A549 (cell line): ENCODE results near the gene LRRC63. TPM values are rescaled to one million over a fixed set of nuclear protein-coding genes. Genes with fewer than 3 reads are reported as not detected.

ENCODE experiments used
- ATAC-seq, 2 experiments: fragments of 200-7000 bp in 1 of 2; fragments of >200 bp in 1 of 2; cut with Nextera tagmentation in 1 of 2; cut with Tn5 transposase in 1 of 2; 3 replicates each; pipeline versions ENCODE4 v1.8.0 to v1.9.1; 2018 to 2020; ENCODE audit warnings: mild to moderate bottlenecking in 1 of 2, moderate library complexity in 1 of 2
- CTCF ChIA-PET: fragments of 300-600 bp; sonication (Branson Sonifier 250); formaldehyde crosslinking; extraction: SDS; loops from one replicate; lab custom pipeline; 2021; ENCODE audit warnings: antibody characterized with exemption, inconsistent platforms; lab: Yijun Ruan, JAX
- POLR2A ChIA-PET: fragments of 350-600 bp; formaldehyde crosslinking; extraction: SDS; loops from one replicate; lab custom pipeline; 2021; ENCODE audit warnings: antibody characterized with exemption, inconsistent platforms; lab: Yijun Ruan, JAX
- DNase-seq, 2 experiments: peaks; one replicate each; pipeline versions ENCODE4 v3.0.0 to v3.0.0-alpha.2; 2011 to 2016; ENCODE audit warnings: low read depth in 1 of 2, low spot score in 1 of 2
- FAIRE-seq: peaks from 2 replicates; lab custom pipeline; 2011; peaks lifted over from hg19 to GRCh38; lab: Jason Lieb, UNC
- H3K27ac ChIP-seq, 2 experiments: fragments of >200 bp; sonication (Bioruptor Twin); formaldehyde crosslinking; 3 replicates each; pipeline ENCODE4 v1.5.1; 2016 to 2017
- H3K4me1 ChIP-seq: fragments of >200 bp; sonication (Bioruptor Twin); formaldehyde crosslinking; 3 replicates; pipeline ENCODE4 v1.6.1; 2016
- H3K4me2 ChIP-seq: fragments of >200 bp; sonication (Bioruptor Twin); formaldehyde crosslinking; 3 replicates; pipeline ENCODE4 v1.6.1; 2016
- H3K4me3 ChIP-seq: fragments of >200 bp; sonication (Bioruptor Twin); formaldehyde crosslinking; 3 replicates; pipeline ENCODE4 v1.5.1; 2016
- H3K9me3 ChIP-seq: fragments of >200 bp; sonication (Bioruptor Twin); formaldehyde crosslinking; 3 replicates; pipeline ENCODE4 v1.6.1; 2016
- ATOH8 ChIP-seq: fragments of 250-450 bp; sonication (Bioruptor Pico); IDR thresholded peaks from 2 replicates; pipeline ENCODE4 v1.5.0; 2020; ENCODE audit warnings: low read depth, mild to moderate bottlenecking, moderate library complexity
- CBX8 ChIP-seq: fragments of 200-600 bp; sonication (generic); IDR thresholded peaks from 2 replicates; pipeline ENCODE4 v1.6.1; 2016
- CEBPB ChIP-seq, 2 experiments: fragments of >200 bp in 1 of 2; sonication (Bioruptor Twin) in 1 of 2; formaldehyde crosslinking in 1 of 2; IDR thresholded peaks; 2 replicates each; pipeline ENCODE4 v1.6.1; 2012 to 2016
- CHD2 ChIP-seq: fragments of 150-350 bp; IDR thresholded peaks from 2 replicates; pipeline ENCODE4 v1.6.1; 2014; ENCODE audit warnings: low read length; ENCODE audit not compliant: partially characterized antibody
- CHD4 ChIP-seq: fragments of 200-600 bp; sonication (generic); IDR thresholded peaks from 2 replicates; pipeline ENCODE4 v1.6.1; 2016; ENCODE audit warnings: antibody characterized with exemption, mild to moderate bottlenecking, borderline replicate concordance
- CTCF ChIP-seq: fragments of >200 bp; sonication (Bioruptor Twin); formaldehyde crosslinking; IDR thresholded peaks from 3 replicates; pipeline ENCODE4 v1.5.1; 2016
- EHF ChIP-seq: fragments of 250-450 bp; sonication (Bioruptor Pico); IDR thresholded peaks from 2 replicates; pipeline ENCODE4 v1.5.0; 2020; ENCODE audit warnings: mild to moderate bottlenecking
- EHMT2 ChIP-seq: fragments of 200-600 bp; sonication (generic); IDR thresholded peaks from 2 replicates; pipeline ENCODE4 v1.6.1; 2016; ENCODE audit warnings: antibody characterized with exemption, low read depth, mild to moderate bottlenecking, moderate library complexity
- FOSB ChIP-seq: fragments of 250-450 bp; sonication (Bioruptor Pico); IDR thresholded peaks from 2 replicates; pipeline ENCODE4 v1.5.0; 2020; ENCODE audit warnings: mild to moderate bottlenecking, moderate library complexity
- HDAC2 ChIP-seq: fragments of 200-600 bp; sonication (generic); IDR thresholded peaks from 2 replicates; pipeline ENCODE4 v1.6.1; 2016
- HEYL ChIP-seq: fragments of 250-450 bp; sonication (Bioruptor Pico); IDR thresholded peaks from 2 replicates; pipeline ENCODE4 v1.8.0; 2021; ENCODE audit warnings: mild to moderate bottlenecking, moderate library complexity
- HMGXB4 ChIP-seq: fragments of 250-450 bp; sonication (Bioruptor Pico); IDR thresholded peaks from 2 replicates; pipeline ENCODE4 v1.5.0; 2021; ENCODE audit warnings: mild to moderate bottlenecking, moderate library complexity, borderline replicate concordance
- HOXA7 ChIP-seq: fragments of 250-450 bp; sonication (Bioruptor Pico); IDR thresholded peaks from 2 replicates; pipeline ENCODE4 v1.5.0; 2020; ENCODE audit warnings: mild to moderate bottlenecking, moderate library complexity
- HOXB13 ChIP-seq: fragments of 250-450 bp; sonication (Bioruptor Pico); IDR thresholded peaks from 2 replicates; pipeline ENCODE4 v1.5.0; 2020; ENCODE audit warnings: low read depth, mild to moderate bottlenecking, moderate library complexity
- HOXB5 ChIP-seq: fragments of 250-450 bp; sonication (Bioruptor Pico); IDR thresholded peaks from 2 replicates; pipeline ENCODE4 v1.5.0; 2020; ENCODE audit warnings: mild to moderate bottlenecking, moderate library complexity
- JUN ChIP-seq, 2 experiments: fragments of >200 bp; sonication (Bioruptor Twin); formaldehyde crosslinking; IDR thresholded peaks; 2 replicates in 1 of 2; 3 replicates in 1 of 2; pipeline ENCODE4 v1.6.1; 2016 to 2017
- KDM1A ChIP-seq: fragments of 200-600 bp; sonication (generic); IDR thresholded peaks from 2 replicates; pipeline ENCODE4 v1.6.1; 2016; ENCODE audit warnings: low read depth, mild to moderate bottlenecking
- MAFK ChIP-seq: fragments of 450-650 bp; IDR thresholded peaks from 2 replicates; pipeline ENCODE4 v1.6.1; 2014; ENCODE audit not compliant: partially characterized antibody
- MAX ChIP-seq: IDR thresholded peaks from 2 replicates; pipeline ENCODE4 v1.6.1; 2012
- NPAS2 ChIP-seq: fragments of 250-450 bp; sonication (Bioruptor Pico); IDR thresholded peaks from 2 replicates; pipeline ENCODE4 v1.8.0; 2022; ENCODE audit warnings: mild to moderate bottlenecking, moderate library complexity, borderline replicate concordance
- PHF8 ChIP-seq: fragments of 200-600 bp; sonication (generic); IDR thresholded peaks from 2 replicates; pipeline ENCODE4 v1.6.1; 2016; ENCODE audit warnings: low read depth, mild to moderate bottlenecking, antibody characterized with exemption, moderate library complexity, borderline replicate concordance
- RARB ChIP-seq: fragments of 250-450 bp; sonication (Bioruptor Pico); IDR thresholded peaks from 2 replicates; pipeline ENCODE4 v1.8.0; 2021; ENCODE audit warnings: mild to moderate bottlenecking, moderate library complexity
- RFX5 ChIP-seq: fragments of 450-650 bp; IDR thresholded peaks from 2 replicates; pipeline ENCODE4 v1.7.1; 2014; ENCODE audit warnings: antibody characterized with exemption, mild to moderate bottlenecking, moderate library complexity
- SMC3 ChIP-seq: fragments of >200 bp; sonication (Bioruptor Twin); formaldehyde crosslinking; IDR thresholded peaks from 3 replicates; pipeline ENCODE4 v1.6.1; 2018; ENCODE audit warnings: inconsistent platforms
- TFCP2L1 ChIP-seq: fragments of 250-450 bp; sonication (Bioruptor Pico); IDR thresholded peaks from 2 replicates; pipeline ENCODE4 v1.5.0; 2021; ENCODE audit warnings: mild to moderate bottlenecking
- TP53 ChIP-seq: fragments of 250-450 bp; sonication (Bioruptor Pico); IDR thresholded peaks from 2 replicates; pipeline ENCODE4 v1.5.0; 2021; ENCODE audit warnings: mild to moderate bottlenecking, moderate library complexity
- ZC3H11A ChIP-seq: fragments of 450-650 bp; IDR thresholded peaks from 2 replicates; pipeline ENCODE4 v1.6.1; 2014; ENCODE audit warnings: antibody characterized with exemption, mild to moderate bottlenecking
- ZNF302 ChIP-seq: fragments of 250-450 bp; sonication (Bioruptor Pico); IDR thresholded peaks from 2 replicates; pipeline ENCODE4 v1.9.0; 2021; ENCODE audit warnings: inconsistent platforms, mild to moderate bottlenecking, moderate library complexity
- ZSCAN20 ChIP-seq: fragments of 250-450 bp; sonication (Bioruptor Pico); IDR thresholded peaks from 2 replicates; pipeline ENCODE4 v1.8.0; 2022; ENCODE audit warnings: mild to moderate bottlenecking, moderate library complexity
- WGBS: methylation state at CpG from one replicate; pipeline ENCODE4 v1.1.6; 2017; ENCODE audit errors: missing lambda C conversion rate; 5-methylcytosine and 5-hydroxymethylcytosine counted together
- polyA plus RNA-seq, 4 experiments: library from polyadenylated mRNA; depleted of rRNA in 3 of 4; stranded (reverse); fragments of >200 nt; fragmentation: RNase III in 1 of 4; extraction: RNeasy Plus Mini Kit Qiagen cat#74134 plus additional on column Dnase treatment in 1 of 4; gene quantifications; 2 replicates in 3 of 4; 3 replicates in 1 of 4; pipeline ENCODE4 v1.2.3, GENCODE V29; 2011 to 2017

The LRRC63 gene
- polyA plus RNA-seq, 2 of the 4 experiments (the other 2 are of a cell fraction) = 0.06 to 0.19 TPM

GRCh38 chr13:46168783-46169182 lies 42.9 kb upstream of the LRRC63 start:
- Histone ChIP-seq H3K4me2 (no peak overlapping the region), H3K4me1 (no peaks in the 10 kb centered on the region), H3K9me3 (no peaks in the 10 kb centered on the region), H3K4me3 (no peak overlapping the region), H3K27ac (no peak overlapping the region)
- DNase-seq (no peak), FAIRE-seq (no peak), ATAC-seq (no peak)
- ChIA-PET CTCF (interaction anchor here (0.8 kb wide), 1 partner anchor 9 kb away, joined by 3 read pairs; no protein-coding TSS in a partner anchor), POLR2A (no interaction called here)
- WGBS = 5% methylated on average over 1 of the region's 1 CpG
- TF ChIP-seq HMGXB4 (CRISPR knock-in tag) (no peak), SMC3 (no peak), RFX5 (no peak), CBX8 (no peak)

- no peak for FAIRE-seq
- POLR2A ChIA-PET = no interaction called here
Measured at GRCh38 chr13:46169758-46170157, 42.0 kb upstream of the LRRC63 start.

GRCh38 chr13:46170268-46170667 lies 41.5 kb upstream of the LRRC63 start:
- CTCF ChIA-PET = interaction anchor here (1.1 kb wide), 1 partner anchor 10 kb away, joined by 4 read pairs; no protein-coding TSS in a partner anchor
- no peak for ATAC-seq
- WGBS = 64% methylated on average over 3 of the region's 7 CpGs
- no peak for TF ChIP-seq HOXA7 (CRISPR knock-in tag)
- TF ChIP-seq ZNF302 (CRISPR knock-in tag) = no peak
- no peak for TF ChIP-seq MAFK
- TF ChIP-seq FOSB (CRISPR knock-in tag) = no peak
- TF ChIP-seq RARB (CRISPR knock-in tag) = no peak
- TF ChIP-seq CEBPB (IDR thresholded peaks at IDR 0.05) = no peak
- no peak for TF ChIP-seq KDM1A
- no peak for TF ChIP-seq HOXB13 (CRISPR knock-in tag)
- no peak for TF ChIP-seq HEYL (CRISPR knock-in tag)
- TF ChIP-seq CHD4 = no peak
- no peak for TF ChIP-seq EHF (CRISPR knock-in tag)
- no peak for TF ChIP-seq HOXB5 (CRISPR knock-in tag)
- no peak for TF ChIP-seq HMGXB4 (CRISPR knock-in tag)
- TF ChIP-seq EHMT2 = no peak

More at GRCh38 chr13:46169758-46170157, 42.0 kb upstream of the LRRC63 start:
- TF ChIP-seq ZC3H11A (no peak), MAX (no peak), HDAC2 (no peak), TFCP2L1 (CRISPR knock-in tag) (no peak), NPAS2 (CRISPR knock-in tag) (no peak), ATOH8 (no peak), TP53 (CRISPR knock-in tag) (no peak), PHF8 (no peak), CTCF (no peak), JUN (IDR thresholded peaks at IDR 0.05) (no peak), CHD4 (no peak), CEBPB (IDR thresholded peaks at IDR 0.05) (no peak), FOSB (CRISPR knock-in tag) (no peak), CHD2 (no peak), SMC3 (no peak), ZSCAN20 (no peak), EHMT2 (no peak)
- TF ChIP-seq, all 56 proteins: peak for 0
- Histone ChIP-seq H3K4me3 (no peak overlapping the region), H3K9me3 (no peaks in the 10 kb centered on the region), H3K4me2 (no peak overlapping the region), H3K27ac (no peak overlapping the region), H3K4me1 (no peaks in the 10 kb centered on the region)
- DNase-seq (no peak), ATAC-seq (no peak)
- CTCF ChIA-PET = interaction anchor here (1.1 kb wide), 1 partner anchor 10 kb away, joined by 4 read pairs; no protein-coding TSS in a partner anchor
- WGBS = 50% methylated on average over 2 of the region's 2 CpGs

More at GRCh38 chr13:46170268-46170667, 41.5 kb upstream of the LRRC63 start:
- Histone ChIP-seq H3K27ac (no peak overlapping the region), H3K4me3 (no peak overlapping the region), H3K4me1 (no peaks in the 10 kb centered on the region), H3K9me3 (no peaks in the 10 kb centered on the region), H3K4me2 (no peak overlapping the region)
- DNase-seq = no peak
- POLR2A ChIA-PET = no interaction called here
- FAIRE-seq = no peak
